ENCODE data around the gene ATP2A2.

The ATP2A2 gene

DNA sequence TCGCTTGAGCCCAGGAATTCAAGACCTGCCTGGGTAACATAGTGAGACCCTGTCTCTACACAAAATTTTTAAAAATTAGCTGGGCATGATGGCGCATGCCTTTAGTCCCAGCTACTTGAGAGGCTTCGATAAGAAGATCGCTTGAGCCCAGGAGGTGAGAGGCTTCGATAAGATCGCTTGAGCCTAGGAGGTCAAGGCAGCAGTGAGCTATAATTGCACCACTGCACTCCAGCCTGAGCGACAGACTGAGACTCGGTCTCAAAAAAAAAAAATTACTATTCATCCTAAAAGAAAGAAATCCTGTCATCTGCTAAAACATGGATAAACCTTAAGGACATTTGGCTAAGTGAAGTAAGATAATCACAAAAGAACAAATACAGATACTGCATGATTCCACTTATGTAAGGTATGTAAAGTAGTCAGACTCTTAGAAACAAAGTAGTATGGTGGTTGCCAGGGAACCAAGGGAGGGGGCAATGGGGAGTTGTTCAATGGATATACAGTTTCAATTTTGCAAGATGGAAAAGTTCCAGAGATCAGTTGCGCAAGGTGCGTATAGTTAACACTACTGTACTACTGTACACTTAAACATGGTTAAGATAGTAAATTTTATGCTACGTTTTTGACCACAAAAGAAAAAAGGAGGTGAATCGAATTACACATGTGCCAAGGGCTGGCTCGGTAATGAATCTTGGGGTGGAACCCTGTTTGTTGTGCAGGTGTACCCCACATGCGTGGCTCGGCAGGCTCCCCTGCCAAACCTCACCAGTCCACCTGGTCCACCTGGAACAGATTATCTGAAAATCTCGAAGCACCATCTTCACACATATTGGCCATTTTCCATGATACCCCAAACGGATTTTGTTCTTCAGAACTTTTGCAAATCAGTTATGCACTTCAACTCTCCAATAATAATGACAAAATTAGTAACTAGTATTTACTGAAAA lies 18.3 kb upstream of the ATP2A2 start:
- no peak for DNase-seq

- no peak for DNase-seq
Measured at GRCh38 chr12:110266381-110266960, 14.6 kb upstream of the ATP2A2 start.

GRCh38 chr12:110266980-110267620 lies 13.9 kb upstream of the ATP2A2 start:
- DNase-seq = peak; percentile 27

GRCh38 chr12:110269622-110270124 lies 11.4 kb upstream of the ATP2A2 start:
- DNase-seq = no peak

DNA sequence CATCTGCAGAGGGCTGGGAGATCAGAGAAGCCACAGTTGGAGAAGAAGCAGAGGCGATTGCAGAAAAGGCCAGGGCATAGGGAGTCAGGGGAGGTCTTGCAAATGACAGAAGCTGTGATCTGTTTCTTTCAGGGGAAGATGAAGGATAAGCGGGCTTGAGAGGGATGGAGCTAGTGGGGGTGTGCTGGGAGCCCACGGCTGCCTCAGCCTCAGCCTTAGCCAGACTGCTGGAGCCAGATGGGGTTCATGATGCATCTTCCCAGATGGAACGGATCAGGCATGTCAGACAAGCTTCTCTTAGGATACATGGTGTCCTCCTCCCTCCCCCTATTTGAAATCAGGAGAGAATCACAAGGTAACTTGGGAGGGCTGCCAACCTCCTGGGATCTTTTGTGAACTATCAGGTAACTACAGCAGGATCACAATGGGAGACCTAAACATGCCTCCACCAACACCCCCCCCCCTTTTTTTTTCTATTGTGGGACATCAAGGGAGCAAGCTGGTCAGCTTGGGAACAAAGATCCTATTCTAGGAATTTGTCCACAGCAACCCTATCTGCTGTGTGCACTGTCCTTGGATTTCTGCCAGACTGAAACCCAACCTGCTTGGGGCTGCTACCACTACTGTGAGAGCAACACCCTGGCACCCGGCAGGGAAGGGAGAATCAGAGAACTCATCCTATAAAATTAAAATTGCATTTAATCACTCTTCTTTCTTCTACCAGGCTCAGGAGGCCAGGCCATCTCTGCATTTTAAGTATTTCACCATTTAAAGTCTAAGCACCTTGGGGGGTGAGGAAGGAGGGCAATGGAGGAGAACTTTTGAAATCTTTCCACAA lies 10.7 kb upstream of the ATP2A2 start:
- peak; percentile 91 for DNase-seq

DNA sequence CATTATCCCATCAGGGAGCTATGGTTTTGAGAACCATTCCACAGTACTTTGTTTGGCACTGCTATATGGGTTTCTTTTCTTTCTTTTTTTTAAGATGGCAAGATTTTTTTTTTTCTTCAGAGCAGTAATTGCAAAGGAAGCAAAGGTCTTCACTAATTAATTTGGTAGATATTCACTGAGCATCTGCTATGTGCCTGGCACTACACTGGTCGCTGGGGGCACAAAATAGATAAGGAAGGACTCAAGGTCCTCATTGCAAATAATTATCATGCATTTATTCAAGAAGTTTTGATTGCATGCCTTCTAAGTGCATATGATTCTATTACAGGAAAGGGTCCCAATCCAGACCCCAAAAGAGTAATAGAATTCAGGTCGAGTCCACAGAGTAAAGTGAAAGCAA lies 10.0 kb upstream of the ATP2A2 start:
- no peak for DNase-seq

GRCh38 chr12:110277530-110278254 lies 3.4 kb upstream of the ATP2A2 start:
- DNase-seq = no peak

DNA sequence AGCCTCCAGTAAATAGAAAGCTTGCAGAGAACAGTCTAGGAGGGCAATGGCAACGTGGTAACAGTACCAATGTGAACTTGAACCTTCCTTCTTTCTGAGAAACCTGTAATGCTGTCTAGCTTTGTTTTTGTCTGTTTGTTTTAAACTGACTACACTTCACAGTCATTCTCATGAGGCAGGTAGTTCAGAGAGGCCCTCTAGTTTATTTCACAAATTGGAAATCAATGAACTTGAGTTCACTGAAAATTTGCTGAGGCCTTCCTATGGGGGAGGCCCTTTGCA lies 2.9 kb upstream of the ATP2A2 start:
- no peak for DNase-seq

GRCh38 chr12:110279566-110280375 lies 1.3 kb upstream of the ATP2A2 start:
- no peak for DNase-seq

- no peak for DNase-seq
Measured at GRCh38 chr12:110280392-110280778, 662 bp upstream of the ATP2A2 start.

DNA sequence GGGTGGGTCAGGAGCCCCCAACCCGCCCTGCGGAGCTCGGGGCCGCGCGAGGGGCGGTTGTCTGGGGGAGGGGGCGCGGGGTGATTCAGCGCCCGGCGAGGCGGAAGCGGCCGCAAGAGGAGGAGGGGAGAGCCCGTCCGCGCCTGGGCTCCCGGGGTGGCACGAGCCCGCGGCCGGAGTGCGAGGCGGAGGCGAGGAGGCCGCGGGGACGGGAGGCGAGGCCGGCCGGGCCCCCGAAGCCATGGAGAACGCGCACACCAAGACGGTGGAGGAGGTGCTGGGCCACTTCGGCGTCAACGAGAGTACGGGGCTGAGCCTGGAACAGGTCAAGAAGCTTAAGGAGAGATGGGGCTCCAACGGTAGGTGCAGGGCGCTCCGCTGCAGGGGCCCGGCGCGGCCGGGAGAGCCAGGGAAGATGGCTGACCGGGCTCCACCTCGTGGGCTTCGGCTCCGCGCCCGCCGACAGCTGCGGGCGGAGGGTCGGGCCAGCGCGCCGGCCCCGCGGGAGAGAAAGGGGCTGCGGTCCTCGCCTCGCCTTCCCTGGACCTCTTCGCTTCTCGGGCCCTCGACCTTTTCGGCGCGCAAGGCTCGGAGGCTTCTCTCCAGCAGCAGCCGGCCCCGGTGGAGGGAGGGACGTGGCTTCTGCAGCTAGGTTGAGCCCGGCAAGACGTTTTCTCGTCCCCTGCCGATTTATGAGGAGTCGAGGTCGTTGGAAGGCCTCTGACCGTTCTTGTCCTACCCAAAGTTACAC lies 677 bp downstream of the ATP2A2 start:
- DNase-seq = peak; percentile 40

- DNase-seq = no peak
Measured at GRCh38 chr12:110282300-110282860, 1.3 kb downstream of the ATP2A2 start.

GRCh38 chr12:110282956-110283817 lies 2.1 kb downstream of the ATP2A2 start:
- peak; percentile 22 for DNase-seq

DNA sequence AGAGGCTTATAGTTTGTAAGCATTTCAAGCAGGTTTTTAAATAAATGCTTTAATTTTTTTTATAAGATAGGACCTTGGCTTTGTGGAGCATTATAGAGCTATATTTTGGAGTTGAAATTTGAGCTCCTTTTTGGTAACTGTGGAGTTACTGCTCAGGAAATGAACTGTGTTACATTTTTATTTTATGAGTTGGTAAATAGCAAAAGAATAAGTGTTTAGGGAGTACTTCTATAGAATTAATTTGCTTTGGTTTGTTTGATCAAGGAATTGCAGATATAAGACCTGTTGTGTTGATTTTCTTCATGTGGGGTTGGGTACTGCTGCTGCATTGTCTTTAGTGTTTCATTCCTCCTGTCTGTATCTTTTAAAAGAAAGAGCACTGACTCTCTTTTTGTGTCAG lies 3.5 kb downstream of the ATP2A2 start:
- DNase-seq = no peak

- no peak for DNase-seq
Measured at GRCh38 chr12:110286623-110287022, 5.6 kb downstream of the ATP2A2 start.

- DNase-seq = no peak
Measured at GRCh38 chr12:110287986-110288385, 6.9 kb downstream of the ATP2A2 start.

DNA sequence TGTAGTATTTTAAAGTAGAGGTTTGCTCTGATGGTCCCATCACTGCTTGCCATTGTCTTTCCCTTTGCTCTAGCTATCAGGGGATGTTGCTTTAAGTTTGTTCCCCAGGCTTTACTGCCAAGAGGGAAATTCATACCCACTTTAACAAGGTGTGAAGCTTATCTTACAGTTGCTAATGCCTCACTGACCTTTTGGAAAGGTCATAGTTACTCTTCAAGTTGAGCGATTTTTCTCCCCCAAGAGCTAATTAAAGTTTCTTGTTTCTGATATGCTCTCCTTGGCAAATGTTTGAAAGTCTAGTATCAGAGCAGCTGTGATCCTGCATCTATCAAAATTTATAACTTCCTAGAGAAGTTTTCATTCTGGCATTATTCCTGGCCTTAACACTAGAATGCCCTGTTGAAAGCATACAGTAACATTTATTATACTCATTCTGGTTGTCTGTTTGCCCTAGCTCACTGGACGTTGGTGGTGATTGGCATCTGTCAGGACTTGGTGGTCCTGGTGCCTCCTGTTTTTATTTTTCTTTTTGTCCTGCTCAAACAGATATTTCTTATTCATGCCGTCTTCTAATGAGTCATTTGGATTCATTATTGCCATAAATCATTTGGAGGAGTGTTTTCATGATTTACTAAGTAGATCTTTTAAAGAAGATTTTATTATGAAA lies 8.1 kb downstream of the ATP2A2 start:
- no peak for DNase-seq

DNA sequence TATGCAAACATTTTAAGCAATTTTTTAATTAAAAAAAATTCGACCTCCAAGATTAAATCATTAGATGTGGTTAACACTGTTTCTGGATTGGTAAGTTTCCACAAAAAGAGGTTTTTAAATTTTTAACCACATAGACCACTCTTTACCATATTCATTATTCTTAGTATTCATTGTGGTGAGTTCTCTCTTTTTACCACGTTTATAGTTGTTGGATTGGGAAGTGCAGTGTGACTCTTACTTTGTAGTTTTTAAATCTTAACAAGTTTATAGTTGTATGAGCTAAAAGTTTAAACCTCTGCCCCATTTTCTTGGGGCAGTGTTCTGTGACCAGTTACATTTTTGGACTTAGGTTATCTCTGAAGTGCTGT lies 8.6 kb downstream of the ATP2A2 start:
- no peak for DNase-seq
